GM12892 (cell line): ENCODE measurements around the gene LHFPL2.

Experiments
- DNase-seq: peaks from one replicate; pipeline ENCODE4 v3.0.0; 2011; ENCODE audit not compliant: insufficient read length
- FAIRE-seq: peaks from 2 replicates; lab custom pipeline; 2011; peaks lifted over from hg19 to GRCh38; lab: Jason Lieb, UNC
- POLR2A ChIP-seq: IDR thresholded peaks from 2 replicates; pipeline ENCODE4 v1.6.1; 2011; ENCODE audit warnings: low read depth, low read length, control low read depth
- POLR2AphosphoS5 ChIP-seq: IDR thresholded peaks from 2 replicates; pipeline ENCODE4 v1.6.1; 2011; ENCODE audit warnings: low read depth, low read length, control low read depth
- TAF1 ChIP-seq: IDR thresholded peaks from 2 replicates; pipeline ENCODE4 v1.6.1; 2011; ENCODE audit warnings: low read depth, mild to moderate bottlenecking, control low read depth, low read length, borderline replicate concordance

LHFPL2 gene

DNA sequence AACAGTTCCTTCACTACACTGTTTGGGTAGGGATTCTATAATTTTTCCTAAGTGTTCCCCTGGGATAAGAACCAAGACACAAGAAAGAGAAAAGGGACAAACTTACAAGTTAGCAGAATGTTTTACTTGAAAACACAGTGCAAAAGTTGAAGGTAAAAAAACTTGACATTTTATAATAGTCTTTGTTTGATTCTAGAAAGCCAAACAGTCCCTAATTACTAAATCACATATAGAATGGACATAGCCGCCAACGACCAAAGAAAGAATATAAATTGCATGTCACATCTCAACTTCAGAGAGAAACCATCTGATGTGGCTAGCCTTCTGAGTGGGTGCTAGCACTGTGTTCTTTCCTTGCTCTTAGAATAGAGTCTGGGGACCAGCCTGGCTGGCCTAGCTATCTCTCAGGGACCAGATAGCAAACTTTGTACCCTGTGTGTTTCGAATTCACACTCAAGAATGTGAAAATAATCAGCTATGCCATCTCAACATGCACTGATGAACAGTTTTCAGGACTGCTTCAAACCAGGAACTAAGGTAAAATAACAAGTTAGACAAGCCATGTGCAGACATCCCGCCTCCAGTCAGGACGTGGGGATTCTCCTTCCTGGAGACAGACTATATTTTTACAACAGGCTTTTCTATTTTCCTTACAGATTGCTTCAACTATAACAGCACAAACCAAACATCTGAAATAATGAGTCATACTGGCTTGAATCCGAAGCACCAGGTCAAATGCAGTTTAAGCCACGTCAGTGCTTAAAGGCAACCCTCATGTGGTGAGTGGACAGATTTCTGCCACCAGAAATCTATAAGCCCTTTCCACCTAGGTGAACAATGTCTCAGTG is 53.7 kb downstream of the LHFPL2 start:
- DNase-seq (no peak), FAIRE-seq (peak; percentile 42)
- TF ChIP-seq POLR2AphosphoS5 (no peak), TAF1 (no peak), POLR2A (no peak)

DNA sequence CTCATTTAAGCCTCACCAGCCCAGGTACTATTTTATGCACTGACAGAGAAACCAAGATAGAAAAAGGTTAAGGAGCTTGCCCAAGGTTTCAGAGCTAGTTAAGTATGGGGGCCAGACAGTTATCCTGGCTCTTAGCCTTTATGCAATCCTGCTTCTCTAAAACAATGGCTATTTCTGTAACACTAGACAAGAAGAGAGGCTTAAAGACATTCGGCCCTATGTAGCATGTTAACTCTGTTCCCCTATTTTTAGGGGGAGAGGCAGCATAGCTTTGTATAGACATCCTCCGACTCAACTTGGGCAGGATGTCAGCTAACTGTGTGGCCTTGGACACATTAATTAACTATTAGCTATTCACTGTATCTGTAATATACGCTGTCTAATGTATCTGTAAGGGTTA is 54.6 kb downstream of the LHFPL2 start:
- TF ChIP-seq TAF1, result no peak
- TF ChIP-seq POLR2A, result no peak
- no peak for TF ChIP-seq POLR2AphosphoS5

DNA sequence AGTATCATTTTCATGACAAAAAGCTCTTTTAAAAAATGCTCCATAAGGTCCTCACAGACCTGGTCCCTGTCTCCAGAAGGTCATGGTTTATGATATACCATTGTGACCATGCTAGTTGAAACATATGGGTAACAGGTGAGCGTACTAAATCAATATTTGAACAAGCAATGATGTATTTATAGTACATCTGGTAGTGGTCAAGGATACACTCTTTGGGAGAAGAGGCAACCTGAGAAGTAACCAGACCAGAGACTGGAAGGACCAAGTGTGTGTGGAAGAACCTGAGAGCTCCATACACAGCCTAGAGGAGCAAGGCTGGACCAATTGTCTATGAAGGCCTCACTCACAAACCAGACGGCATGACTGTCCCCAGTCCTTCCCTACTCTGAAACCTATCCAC is 55.1 kb downstream of the LHFPL2 start:
- FAIRE-seq, result no peak
- DNase-seq, result no peak

More for the DNA sequence above, 54.6 kb downstream of the LHFPL2 start:
- FAIRE-seq (no peak), DNase-seq (no peak)

DNA sequence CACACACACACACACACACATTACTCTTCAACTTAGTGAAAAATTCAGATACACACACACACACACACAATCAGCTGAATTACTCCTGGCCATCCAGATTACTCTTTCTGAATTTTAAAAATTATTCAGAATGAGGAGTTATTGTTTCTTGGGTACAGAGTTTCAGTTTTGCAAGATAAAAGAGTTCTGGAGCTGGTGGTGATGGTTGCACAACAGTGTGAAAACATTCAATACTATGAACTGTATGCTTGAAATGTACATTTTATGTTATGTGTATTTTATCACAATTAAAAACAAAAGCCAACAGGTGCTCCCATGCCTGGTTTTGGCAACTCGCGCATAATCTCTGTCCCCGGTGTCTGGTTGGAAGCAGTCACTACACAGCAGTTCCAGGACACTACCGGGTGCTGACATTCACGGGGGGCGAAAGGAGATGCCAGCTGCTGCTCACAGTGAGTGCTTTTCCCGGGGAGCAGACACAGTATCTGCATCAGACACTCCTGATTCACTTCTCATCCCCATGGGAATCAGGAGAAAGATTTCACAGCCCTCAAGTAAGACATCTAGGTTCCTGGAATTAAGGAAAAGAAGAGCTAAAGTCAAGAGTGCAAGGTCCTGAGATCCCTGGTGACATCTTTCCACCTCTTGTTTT is 55.7 kb downstream of the LHFPL2 start:
- DNase-seq (no peak), FAIRE-seq (no peak)
- TF ChIP-seq POLR2A (no peak), TAF1 (no peak), POLR2AphosphoS5 (no peak)

More for the DNA sequence above, 55.1 kb downstream of the LHFPL2 start:
- TF ChIP-seq POLR2A, result no peak
- no peak for TF ChIP-seq POLR2AphosphoS5
- no peak for TF ChIP-seq TAF1

DNA sequence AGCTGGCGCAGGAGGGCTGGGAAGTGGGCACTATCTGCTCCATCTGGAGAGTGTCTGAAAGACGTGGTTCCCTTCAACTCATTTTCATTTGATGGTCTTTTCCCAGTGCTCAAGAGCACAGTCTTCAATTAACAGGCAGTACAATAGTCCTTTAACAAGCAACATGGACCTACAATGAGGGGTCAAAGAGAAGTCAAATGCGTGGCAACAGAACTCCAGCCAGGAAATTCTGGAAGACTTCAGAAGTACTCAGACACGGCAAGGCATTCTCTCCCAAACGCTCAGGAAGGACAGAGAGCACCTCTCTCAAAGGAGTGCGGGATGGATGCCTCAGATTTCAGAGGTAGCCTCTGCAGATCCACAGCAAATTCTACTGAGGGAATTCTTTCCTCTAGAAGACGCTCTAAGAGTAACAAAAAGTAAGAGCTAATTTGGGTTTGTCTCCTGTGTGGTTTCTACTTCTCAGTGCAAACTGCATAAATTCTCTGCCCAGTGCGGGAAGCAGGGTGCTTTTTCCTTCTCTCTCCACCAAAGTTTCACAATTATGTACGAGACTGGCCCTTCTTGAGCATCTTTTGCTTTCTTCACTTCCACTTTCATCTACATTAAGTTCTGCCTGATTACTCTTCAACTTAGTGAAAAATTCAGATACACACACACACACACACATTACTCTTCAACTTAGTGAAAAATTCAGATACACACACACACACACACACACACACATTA is 56.4 kb downstream of the LHFPL2 start:
- peak; percentile 69 for FAIRE-seq
- no peak for DNase-seq
- no peak for TF ChIP-seq TAF1
- no peak for TF ChIP-seq POLR2A
- no peak for TF ChIP-seq POLR2AphosphoS5

DNA sequence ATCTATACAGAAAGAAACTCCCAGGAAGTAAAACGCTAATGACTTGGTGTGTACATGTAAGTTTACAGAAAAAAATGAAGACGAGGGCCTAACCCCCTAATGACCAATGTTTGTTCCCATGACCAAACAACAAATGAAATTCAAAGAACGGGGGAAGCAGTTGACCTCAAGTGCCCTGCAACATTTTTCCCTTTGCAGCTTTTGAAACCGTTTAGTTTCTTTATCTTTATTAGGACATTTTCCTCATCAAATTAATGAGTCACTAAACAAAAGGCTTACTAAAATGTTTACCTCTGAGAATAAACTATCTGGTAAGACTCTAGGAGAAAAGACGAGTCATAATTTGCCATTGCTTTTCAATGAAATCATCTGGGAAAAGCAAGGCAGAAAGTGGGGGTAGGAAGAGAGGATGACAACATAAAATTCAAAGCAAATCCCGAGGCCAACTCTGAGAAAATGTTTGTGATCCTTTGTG is 57.4 kb downstream of the LHFPL2 start:
- FAIRE-seq, result no peak
- DNase-seq, result no peak
- TF ChIP-seq TAF1 (no peak), POLR2AphosphoS5 (no peak), POLR2A (no peak)

DNA sequence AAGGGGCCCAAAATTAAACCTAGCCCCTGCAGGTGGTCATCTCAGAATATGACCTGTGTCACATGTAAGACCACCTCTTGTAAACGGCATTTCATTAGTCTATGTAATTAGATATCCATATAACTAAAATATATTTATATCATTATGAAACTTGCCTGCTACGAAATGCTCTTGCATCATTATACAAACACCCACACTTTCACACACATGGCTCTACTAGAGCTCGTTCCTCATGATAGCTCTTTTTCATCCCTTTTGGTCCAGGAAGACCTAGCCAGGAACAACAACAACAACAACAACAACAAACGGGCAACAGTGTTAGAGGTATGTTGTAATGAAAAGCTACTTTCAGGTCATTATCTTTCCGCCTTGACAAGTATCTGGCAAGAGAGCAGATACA is 58.6 kb downstream of the LHFPL2 start:
- FAIRE-seq (no peak), DNase-seq (no peak)
- TF ChIP-seq POLR2AphosphoS5, result no peak
- no peak for TF ChIP-seq POLR2A
- TF ChIP-seq TAF1, result no peak

DNA sequence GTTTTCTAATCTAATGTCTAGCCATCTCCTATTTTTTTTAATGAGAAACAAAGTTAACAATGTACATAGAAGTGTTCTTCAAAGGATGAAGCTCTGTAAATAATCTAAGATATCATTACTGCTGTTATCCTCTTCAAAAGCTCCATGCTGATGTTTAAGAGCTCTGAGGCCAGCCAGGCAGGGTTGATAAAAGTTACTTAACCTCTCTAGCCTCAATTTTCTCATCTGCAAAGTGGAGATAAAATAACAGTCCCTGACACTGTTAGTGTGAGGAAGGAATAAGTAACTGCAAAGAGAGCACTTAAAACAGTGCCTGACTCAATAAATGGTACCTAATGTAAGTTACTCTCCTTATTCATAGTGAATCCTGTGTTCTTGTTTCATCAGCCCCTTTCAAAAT is 60.1 kb downstream of the LHFPL2 start:
- no peak for TF ChIP-seq POLR2A
- no peak for TF ChIP-seq POLR2AphosphoS5
- no peak for TF ChIP-seq TAF1
- FAIRE-seq (no peak), DNase-seq (no peak)

DNA sequence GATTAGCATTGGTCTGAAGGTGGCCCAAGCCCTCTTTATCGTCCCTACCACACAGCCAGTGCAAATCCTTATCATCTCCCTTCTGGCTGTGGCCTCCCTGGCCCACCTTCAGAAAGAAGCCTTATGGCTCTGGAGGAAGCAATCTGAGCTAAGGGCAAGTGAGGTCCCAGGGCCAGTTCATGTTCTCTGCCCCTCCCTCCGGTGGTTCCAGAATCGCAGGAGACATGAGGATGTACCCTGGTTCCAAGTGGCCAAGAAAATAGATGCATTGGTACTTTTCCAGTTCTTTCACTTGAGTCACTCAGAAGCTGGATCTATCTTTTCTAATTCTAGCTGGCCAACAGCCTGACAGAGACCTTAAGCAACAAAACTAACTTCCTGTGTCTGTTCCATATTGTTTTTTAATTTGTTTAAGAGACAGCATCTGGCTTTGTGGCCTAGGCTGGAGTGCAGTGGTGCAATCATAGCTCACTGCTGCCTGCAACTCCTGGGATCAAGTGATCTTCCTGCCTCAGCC is 60.7 kb downstream of the LHFPL2 start:
- DNase-seq (no peak), FAIRE-seq (no peak)
- TF ChIP-seq POLR2A, result no peak
- TF ChIP-seq TAF1, result no peak
- no peak for TF ChIP-seq POLR2AphosphoS5

DNA sequence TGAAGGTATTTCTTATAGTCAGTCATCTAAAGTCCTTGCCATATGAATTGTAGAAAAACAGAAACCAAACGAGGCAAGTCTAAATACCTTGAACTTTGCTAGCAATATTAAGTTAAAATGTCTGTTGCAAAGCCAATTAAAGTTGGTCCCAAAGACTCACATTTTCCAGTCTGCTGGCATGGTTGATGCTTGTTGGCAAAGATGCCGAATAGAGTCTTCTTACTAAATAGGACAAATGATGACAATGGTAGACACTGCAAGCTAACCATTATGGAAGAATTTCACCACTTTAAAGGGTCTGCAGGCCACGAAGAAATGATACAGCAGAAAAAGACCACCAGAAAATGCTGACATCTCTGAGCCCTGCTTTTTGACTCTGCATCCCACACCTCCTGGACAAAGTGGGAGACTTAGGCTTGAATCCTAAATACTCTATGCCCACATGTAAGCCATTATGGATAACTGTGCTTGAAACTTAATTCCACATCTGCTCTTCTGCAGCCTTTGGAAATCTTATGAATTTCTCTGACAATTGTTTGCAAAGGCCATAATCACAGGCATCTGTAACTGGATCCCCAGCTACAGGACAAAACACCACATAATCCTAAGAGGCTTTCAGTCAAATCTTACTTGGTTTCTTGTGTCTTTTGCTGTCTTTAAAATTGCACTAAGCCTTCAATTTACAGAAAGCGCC is 61.3 kb downstream of the LHFPL2 start:
- DNase-seq (no peak), FAIRE-seq (no peak)
- TF ChIP-seq TAF1 (no peak), POLR2A (no peak), POLR2AphosphoS5 (no peak)

DNA sequence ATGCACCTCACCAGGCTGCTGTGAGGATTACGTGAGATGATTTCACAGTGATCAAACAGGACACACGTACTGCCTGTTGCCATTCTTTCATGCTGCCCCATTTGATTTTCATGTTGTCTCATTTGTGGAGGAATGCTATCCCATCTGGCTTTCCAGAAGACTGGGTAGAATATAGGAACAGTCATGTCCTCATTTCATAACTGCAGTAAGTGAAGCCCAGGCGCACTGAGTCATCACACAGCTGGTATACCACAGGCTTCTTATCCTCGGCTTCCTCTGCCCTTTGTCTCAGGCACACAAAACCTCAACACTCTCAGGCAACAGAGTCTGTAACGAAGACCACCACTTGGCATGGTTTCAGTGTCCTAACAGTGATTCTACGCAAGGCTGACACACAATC is 62.3 kb downstream of the LHFPL2 start:
- no peak for TF ChIP-seq TAF1
- TF ChIP-seq POLR2AphosphoS5, result no peak
- no peak for TF ChIP-seq POLR2A
- FAIRE-seq (no peak), DNase-seq (no peak)
